Neural cell (in vitro differentiated cells): ENCODE data around the gene RHEBL1. TPM values are rescaled to one million over a fixed set of nuclear protein-coding genes. Genes with fewer than 3 reads are reported as not detected.

Experiments
- H2AFZ ChIP-seq: fragments of 200-600, 300-800 bp; sonication (generic), shearing (Covaris generic); 2 replicates; pipeline ENCODE4 v1.6.0; 2014; ENCODE audit warnings: low read depth, mild to moderate bottlenecking, antibody characterized with exemption, low read length, moderate library complexity
- H3F3A ChIP-seq: fragments of 200-600 bp; shearing (Covaris generic); 2 replicates; pipeline ENCODE4 v1.6.1; 2016; ENCODE audit warnings: mild to moderate bottlenecking, moderate library complexity, mixed read lengths, antibody characterized with exemption, low read length; ENCODE audit not compliant: insufficient read depth, poor library complexity, severe bottlenecking
- H3K27ac ChIP-seq: fragments of 200-600, 300-800 bp; sonication (generic), shearing (Covaris generic); 2 replicates; pipeline ENCODE4 v1.5.1; 2014; ENCODE audit warnings: mild to moderate bottlenecking, low read length, moderate library complexity
- H3K27me3 ChIP-seq: fragments of 300-800, 200-600 bp; sonication (generic), shearing (Covaris generic); 2 replicates; pipeline ENCODE4 v1.6.0; 2014; ENCODE audit warnings: mild to moderate bottlenecking, low read depth, low read length, moderate library complexity; ENCODE audit not compliant: insufficient read depth
- H3K36me3 ChIP-seq: fragments of 300-800, 200-600 bp; sonication (generic), shearing (Covaris generic); 2 replicates; pipeline ENCODE4 v1.5.1; 2014; ENCODE audit warnings: mild to moderate bottlenecking, antibody characterized with exemption, low read length, moderate library complexity; ENCODE audit not compliant: insufficient read depth
- H3K4me2 ChIP-seq: fragments of 300-800, 200-600 bp; sonication (generic), shearing (Covaris generic); 2 replicates; pipeline ENCODE4 v1.6.0; 2014; ENCODE audit warnings: mild to moderate bottlenecking, low read length
- H3K4me3 ChIP-seq: fragments of 300-800, 200-600 bp; sonication (generic), shearing (Covaris generic); 2 replicates; pipeline ENCODE4 v1.5.1; 2014; ENCODE audit warnings: mild to moderate bottlenecking, low read length, moderate library complexity
- H3K79me2 ChIP-seq: fragments of 200-600 bp; shearing (Covaris generic); replicated peaks from 2 replicates; pipeline ENCODE4 v1.6.0; 2014; ENCODE audit warnings: mild to moderate bottlenecking, low read length, moderate library complexity; ENCODE audit not compliant: insufficient read depth
- H3K9ac ChIP-seq: fragments of 300-800, 200-600 bp; sonication (generic), shearing (Covaris generic); 2 replicates; pipeline ENCODE4 v1.6.1; 2016; ENCODE audit warnings: mild to moderate bottlenecking, low read length, mixed read lengths
- H3K9me2 ChIP-seq: fragments of 200-600 bp; shearing (Covaris generic); 2 replicates; pipeline ENCODE4 v1.6.1; 2016; ENCODE audit warnings: mild to moderate bottlenecking, low read length, mixed read lengths; ENCODE audit not compliant: insufficient read depth
- H3K9me3 ChIP-seq: fragments of 200-600, 300-800 bp; sonication (generic), shearing (Covaris generic); 2 replicates; pipeline ENCODE4 v1.6.1; 2016; ENCODE audit warnings: mild to moderate bottlenecking, mixed run types, low read length, moderate library complexity, mixed read lengths
- H4K20me1 ChIP-seq: fragments of 200-600 bp; shearing (Covaris generic); 2 replicates; pipeline ENCODE4 v1.6.1; 2016; ENCODE audit warnings: mild to moderate bottlenecking, mixed run types; ENCODE audit not compliant: insufficient read depth
- CTCF ChIP-seq: fragments of 450-650 bp; IDR thresholded peaks from 2 replicates; pipeline ENCODE4 v1.5.1; 2014; ENCODE audit warnings: antibody characterized with exemption, mild to moderate bottlenecking, moderate library complexity; ENCODE audit not compliant: poor library complexity, severe bottlenecking
- EP300 ChIP-seq: fragments of 450-650 bp; conservative IDR thresholded peaks from 2 replicates; pipeline ENCODE4 v1.6.1; 2014; ENCODE audit warnings: antibody characterized with exemption, mild to moderate bottlenecking, moderate library complexity; ENCODE audit not compliant: poor library complexity, severe bottlenecking
- EZH2 ChIP-seq: fragments of 200-600, 300-800 bp; shearing (Covaris generic), sonication (generic); IDR thresholded peaks from 2 replicates; pipeline ENCODE4 v1.6.1; 2014; ENCODE audit warnings: antibody characterized with exemption, low read length, borderline replicate concordance, mild to moderate bottlenecking; ENCODE audit not compliant: insufficient read depth, poor library complexity, severe bottlenecking
- MXI1 ChIP-seq: fragments of 450-650 bp; conservative IDR thresholded peaks from 2 replicates; pipeline ENCODE4 v1.6.1; 2014; ENCODE audit warnings: antibody characterized with exemption, mild to moderate bottlenecking; ENCODE audit not compliant: poor library complexity, severe bottlenecking
- POLR2AphosphoS5 ChIP-seq: IDR thresholded peaks from 2 replicates; pipeline ENCODE4 v1.6.1; 2012
- RAD21 ChIP-seq: fragments of 450-650 bp; conservative IDR thresholded peaks from 2 replicates; pipeline ENCODE4 v1.6.1; 2014; ENCODE audit warnings: antibody characterized with exemption, mild to moderate bottlenecking, moderate library complexity
- REST ChIP-seq: IDR thresholded peaks from 2 replicates; pipeline ENCODE4 v1.6.1; 2012; ENCODE audit warnings: borderline replicate concordance
- SMC3 ChIP-seq: fragments of 450-650 bp; conservative IDR thresholded peaks from 2 replicates; pipeline ENCODE4 v1.6.1; 2014; ENCODE audit warnings: antibody characterized with exemption, mild to moderate bottlenecking, moderate library complexity; ENCODE audit not compliant: poor library complexity
- TAF1 ChIP-seq: IDR thresholded peaks from 2 replicates; pipeline ENCODE4 v1.6.1; 2012; ENCODE audit warnings: low read depth
- polyA plus RNA-seq: library from polyadenylated mRNA; depleted of rRNA; stranded (reverse); fragments of >200 nt; gene quantifications from 2 replicates; pipeline ENCODE4 v1.2.3, GENCODE V29; 2014

RHEBL1 gene
- polyA plus RNA-seq, 1 donor from 2014 or later = 0.68 TPM

- TF ChIP-seq EP300 (no peak), REST (no peak), MXI1 (no peak), RAD21 (no peak), TAF1 (no peak), EZH2 (no peak), CTCF (no peak), POLR2AphosphoS5 (no peak), SMC3 (no peak)
- no peak overlapping the region for H3K27ac ChIP-seq
- H4K20me1 ChIP-seq = no peaks in the 10 kb centered on the region
- H3K9ac ChIP-seq = no peak overlapping the region
- no peaks in the 10 kb centered on the region for H3F3A ChIP-seq
- no peaks in the 10 kb centered on the region for H3K79me2 ChIP-seq
- no peak overlapping the region for H3K4me2 ChIP-seq
- no peak overlapping the region for H3K4me3 ChIP-seq
- H3K9me2 ChIP-seq = no peaks in the 10 kb centered on the region
- H2AFZ ChIP-seq = no peak overlapping the region
- no peaks in the 10 kb centered on the region for H3K27me3 ChIP-seq
- no peaks in the 10 kb centered on the region for H3K9me3 ChIP-seq
- no peaks in the 10 kb centered on the region for H3K36me3 ChIP-seq
These were observed 43.7 kb downstream of the RHEBL1 start for GRCh38 chr12:49026101-49026500.

GRCh38 chr12:49025463-49025862 lies 44.3 kb downstream of the RHEBL1 start:
- Histone ChIP-seq H3K36me3 (no peaks in the 10 kb centered on the region), H3K9ac (no peak overlapping the region), H3K27me3 (no peaks in the 10 kb centered on the region), H3K4me3 (no peak overlapping the region), H2AFZ (no peak overlapping the region), H3K9me2 (no peaks in the 10 kb centered on the region), H3K27ac (no peak overlapping the region), H3K4me2 (no peak overlapping the region), H3K79me2 (no peaks in the 10 kb centered on the region), H4K20me1 (no peaks in the 10 kb centered on the region), H3K9me3 (no peaks in the 10 kb centered on the region), H3F3A (no peaks in the 10 kb centered on the region)
- TF ChIP-seq CTCF = no peak
- TF ChIP-seq SMC3 = no peak
- no peak for TF ChIP-seq EZH2
- TF ChIP-seq MXI1 = no peak
- TF ChIP-seq EP300 = no peak
- no peak for TF ChIP-seq REST
- TF ChIP-seq TAF1 = no peak
- TF ChIP-seq RAD21 = no peak
- no peak for TF ChIP-seq POLR2AphosphoS5
